Fibroblast of peridontal ligament (primary cell): ENCODE results near the gene TMPRSS11D.

Experiments used
- DNase-seq: peaks from one replicate; pipeline ENCODE4 v3.0.0-alpha.2; 2010; ENCODE audit errors: extremely low read depth

The TMPRSS11D gene

GRCh38 chr4:67886281-67886680 lies 2.5 kb upstream of the TMPRSS11D start:
- DNase-seq = peak; percentile 48

GRCh38 chr4:67885762-67886161 lies 2.0 kb upstream of the TMPRSS11D start:
- DNase-seq = peak; percentile 84

DNA sequence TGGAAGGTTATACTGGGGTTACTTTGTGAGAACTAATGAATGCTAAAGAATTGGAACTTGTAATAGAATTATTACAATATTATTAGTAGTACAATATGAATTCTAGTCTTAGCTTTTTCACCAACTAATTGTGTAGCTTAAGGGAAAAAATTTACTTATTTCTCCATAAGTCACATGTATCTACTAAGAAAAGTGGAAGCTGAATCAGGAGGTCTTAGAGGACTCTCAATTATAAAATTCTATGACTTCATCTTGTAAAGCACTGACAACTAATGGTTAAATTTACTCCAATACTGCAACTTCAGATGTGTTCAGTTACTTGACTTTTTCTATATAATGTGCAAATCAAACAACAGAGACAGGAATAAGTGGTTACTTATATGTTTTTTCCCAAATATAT lies 899 bp upstream of the TMPRSS11D start:
- no peak for DNase-seq

DNA sequence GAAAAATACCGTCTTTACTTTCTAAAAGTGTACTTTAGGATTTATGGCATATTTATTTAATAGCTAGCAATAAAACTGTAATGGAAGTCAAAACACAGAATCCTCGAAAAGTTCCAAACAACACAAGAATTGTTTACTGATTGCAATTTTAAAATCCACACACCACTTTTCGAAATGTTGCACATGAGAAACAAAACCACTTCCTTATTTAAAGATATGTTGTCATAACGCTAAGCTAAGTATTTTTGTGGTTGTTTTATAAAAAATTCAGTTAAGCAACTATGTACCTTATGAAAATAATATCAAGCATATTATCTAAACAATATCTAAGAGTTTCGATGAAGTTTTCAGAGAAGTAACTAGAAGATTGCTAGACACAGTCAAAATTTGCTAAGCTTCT lies 344 bp downstream of the TMPRSS11D start:
- no peak for DNase-seq

DNA sequence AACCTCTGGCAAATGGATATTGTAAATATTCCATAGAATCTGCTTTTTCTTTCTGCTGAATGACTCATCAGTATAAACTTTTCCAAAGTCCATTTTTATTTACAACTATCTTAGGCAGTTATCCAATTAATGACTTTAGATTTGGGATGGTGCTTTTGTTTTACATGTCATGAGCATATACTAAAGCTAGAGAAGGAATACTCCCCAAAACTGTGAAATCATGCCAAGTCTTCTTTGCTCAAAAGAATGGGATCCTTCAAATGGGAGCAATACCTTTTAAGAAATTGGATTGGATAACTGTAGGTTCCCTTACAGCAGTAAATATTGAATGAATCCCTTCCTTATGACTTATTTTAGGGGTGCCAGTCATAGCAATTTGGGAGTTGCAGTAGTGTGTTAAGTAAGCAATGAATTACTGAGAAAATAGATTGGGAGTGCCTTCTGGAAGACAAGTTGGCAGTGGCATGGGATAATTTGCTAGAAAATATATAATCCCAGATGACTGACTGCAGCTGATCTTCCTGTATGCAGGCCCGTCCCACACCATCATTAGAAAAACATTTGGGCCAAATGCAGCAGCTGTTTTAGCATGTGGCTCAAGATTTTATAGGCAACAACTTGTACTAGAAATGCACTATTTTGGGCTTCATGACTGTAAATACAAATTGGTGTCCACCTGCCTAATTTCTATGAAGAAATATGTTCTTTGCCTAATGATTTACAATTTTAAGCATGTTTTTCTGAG lies 2.8 kb downstream of the TMPRSS11D start:
- no peak for DNase-seq

DNA sequence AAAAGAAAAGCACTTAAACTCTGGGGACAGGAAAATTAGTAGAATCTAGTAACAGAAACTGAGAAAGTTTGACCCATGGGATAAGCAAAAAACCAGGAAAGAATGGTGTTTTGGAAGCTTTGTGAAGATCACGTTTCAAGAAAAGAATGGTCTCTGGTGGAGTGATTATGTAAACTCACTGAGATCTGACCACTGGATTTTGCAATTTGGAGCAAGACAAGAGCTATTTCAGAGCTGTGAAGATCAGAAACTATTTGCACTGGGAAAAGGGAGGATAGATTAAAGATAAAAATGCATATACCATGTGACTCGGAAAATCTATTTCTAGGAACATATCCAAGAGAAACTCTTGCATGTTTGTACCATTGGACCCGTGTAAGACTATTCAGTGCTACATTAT lies 4.3 kb downstream of the TMPRSS11D start:
- peak; percentile 79 for DNase-seq

DNA sequence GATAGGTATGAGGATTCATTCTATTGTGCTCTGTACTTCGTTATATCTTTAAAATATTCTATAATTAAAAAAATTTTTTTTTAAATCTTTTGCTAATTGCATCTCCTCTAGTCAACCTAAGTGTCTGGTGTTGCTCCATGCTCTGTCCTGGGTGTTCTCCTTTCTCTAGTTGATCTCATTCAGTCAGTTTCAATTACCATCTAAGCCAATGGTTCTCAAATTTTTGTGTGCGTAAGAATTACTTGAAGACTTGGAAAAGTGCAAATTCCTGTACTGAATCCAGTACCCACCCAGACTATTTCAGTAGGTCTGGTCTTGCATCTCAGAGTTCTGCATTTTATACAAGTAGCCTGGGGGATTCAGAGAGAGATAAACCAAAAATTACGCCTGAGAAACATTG lies 6.7 kb downstream of the TMPRSS11D start:
- DNase-seq = no peak

DNA sequence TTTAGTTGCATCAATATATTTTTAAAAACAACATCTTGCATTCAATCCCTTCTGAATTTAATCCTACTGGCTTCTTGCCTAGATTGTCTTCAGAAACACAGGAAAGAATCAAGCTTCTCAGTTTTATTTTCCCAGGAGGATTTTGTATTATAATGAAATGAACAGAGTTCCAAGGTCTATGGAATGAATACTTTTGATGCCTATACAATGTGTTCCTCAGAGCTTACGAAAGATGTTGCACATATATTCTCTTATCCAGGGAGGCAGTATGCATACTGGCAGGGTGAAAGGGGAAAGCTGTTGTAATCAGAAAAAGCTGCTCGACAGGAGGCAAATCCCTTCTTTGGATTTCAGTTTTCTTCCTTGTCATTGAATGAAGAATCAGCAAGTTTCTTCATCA lies 8.8 kb downstream of the TMPRSS11D start:
- DNase-seq = peak; percentile 45

DNA sequence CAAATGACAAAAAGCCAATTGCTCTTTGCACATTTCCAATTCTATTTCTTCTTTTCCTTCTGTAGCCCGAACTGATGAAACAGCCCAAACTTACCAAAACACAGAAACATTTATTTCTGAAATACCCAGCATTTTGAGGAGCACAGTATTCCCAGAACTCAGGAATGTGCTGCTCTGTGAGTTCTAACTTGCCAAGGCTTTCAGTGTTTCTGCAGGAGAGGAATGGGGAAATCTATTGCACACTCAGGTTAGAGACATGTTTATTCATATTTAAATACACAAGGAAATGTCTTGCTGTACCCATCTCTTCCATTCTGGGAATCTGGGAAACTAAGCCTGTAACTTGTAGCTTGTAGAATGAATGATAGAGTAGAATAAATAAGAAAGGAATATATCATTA lies 10.7 kb downstream of the TMPRSS11D start:
- peak; percentile 28 for DNase-seq

GRCh38 chr4:67871867-67872266 lies 11.9 kb downstream of the TMPRSS11D start:
- peak; percentile 75 for DNase-seq

- no peak for DNase-seq
Observed at GRCh38 chr4:67869580-67870190, 14.1 kb downstream of the TMPRSS11D start.

DNA sequence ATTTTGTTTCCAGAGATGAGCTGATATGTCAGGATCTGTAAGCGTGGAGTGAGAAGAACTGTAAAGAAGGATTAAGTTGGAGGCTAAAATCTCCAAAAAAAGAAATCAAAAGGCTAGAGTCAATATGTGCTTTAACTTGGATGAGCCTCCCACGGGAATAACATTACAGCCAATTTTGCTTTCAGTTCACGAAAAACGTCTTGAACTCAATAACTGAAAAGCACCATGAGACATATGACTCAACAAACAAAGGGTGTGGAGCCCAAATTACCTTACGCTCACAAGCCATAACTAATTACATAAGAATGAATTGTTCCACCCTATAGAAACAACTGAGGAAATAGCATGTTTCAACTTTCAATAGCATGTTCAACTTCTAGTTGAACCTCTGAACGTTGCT lies 22.3 kb downstream of the TMPRSS11D start:
- DNase-seq = no peak

DNA sequence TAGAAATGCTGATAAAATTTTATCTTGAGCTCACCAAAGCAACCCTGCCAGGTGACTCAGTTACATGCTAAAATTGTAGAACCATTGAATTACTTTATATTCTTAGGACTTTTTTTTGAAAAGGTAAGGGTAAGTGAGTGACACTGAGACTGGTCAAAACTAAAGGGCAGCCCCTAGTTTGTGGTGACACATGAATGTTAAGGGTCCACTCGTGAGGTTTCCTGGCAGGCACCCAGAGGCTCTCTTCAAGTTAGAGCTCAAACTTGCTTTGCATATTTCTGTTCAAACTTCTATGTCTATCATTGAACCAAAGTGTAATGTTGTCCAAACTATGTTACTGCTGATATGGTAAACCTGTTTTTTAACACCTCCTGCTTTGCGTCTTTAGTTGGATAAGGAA lies 30.5 kb downstream of the TMPRSS11D start:
- no peak for DNase-seq

GRCh38 chr4:67820903-67821302 lies 62.9 kb downstream of the TMPRSS11D start:
- no peak for DNase-seq

DNA sequence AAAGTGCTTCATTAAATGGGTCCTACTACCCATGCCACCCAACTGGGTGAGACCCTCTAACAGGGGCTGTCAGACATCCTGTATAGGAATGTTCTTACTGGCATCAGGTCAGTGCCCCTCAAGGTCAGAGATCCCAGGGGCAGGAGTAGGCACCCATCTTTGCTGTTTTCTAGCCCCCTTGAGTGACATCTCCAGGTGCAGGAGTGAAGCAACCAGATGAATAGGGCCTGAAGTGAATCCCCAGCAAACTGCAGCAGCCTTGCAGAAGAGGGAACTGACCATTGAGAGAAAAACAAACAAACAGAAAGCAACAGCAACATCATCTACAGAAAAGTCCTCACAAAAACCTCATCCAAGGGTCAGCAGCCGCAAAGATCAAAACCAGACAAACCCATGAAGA lies 73.8 kb downstream of the TMPRSS11D start:
- DNase-seq = no peak

DNA sequence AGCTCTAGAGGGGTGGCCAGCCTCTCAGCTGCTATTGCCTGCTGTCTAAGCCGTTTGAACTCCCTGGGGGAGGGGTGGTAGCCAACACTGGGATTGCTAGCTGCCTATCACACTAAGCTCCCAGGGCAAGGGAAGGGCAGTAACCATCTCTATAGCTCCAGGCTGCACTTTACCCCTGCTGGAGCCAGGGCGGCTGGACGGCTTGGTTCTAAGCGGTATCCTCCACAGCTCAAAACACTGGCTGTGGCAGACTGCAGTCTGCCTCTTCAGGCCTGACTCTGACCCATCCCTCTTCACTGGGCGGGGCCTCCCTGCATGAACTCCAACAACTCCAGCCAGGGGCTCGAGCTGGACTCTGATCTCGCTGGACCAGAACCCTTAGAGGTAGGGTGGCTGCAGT lies 74.3 kb downstream of the TMPRSS11D start:
- DNase-seq = no peak

GRCh38 chr4:67796810-67797209 lies 87.0 kb downstream of the TMPRSS11D start:
- DNase-seq = no peak

DNA sequence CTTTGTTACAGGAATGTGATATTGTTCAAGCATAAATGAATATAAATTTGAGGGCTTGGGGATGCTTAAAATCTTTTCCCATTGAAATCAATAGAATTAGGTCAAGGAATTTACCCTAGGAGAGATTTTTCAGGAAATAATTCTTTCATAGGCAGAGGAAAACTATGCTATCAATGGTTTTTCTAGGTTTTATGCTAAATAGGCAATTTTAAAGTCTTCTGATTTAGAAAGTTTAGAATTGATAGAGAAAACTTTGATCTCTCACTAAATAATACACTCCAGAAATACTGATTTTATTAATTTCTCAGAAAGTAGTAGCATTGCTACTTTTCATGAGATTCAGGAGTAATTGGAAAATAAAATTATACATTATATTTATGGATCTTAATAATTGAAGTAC lies 93.1 kb downstream of the TMPRSS11D start:
- no peak for DNase-seq

GRCh38 chr4:67787311-67787710 lies 96.5 kb downstream of the TMPRSS11D start:
- no peak for DNase-seq

DNA sequence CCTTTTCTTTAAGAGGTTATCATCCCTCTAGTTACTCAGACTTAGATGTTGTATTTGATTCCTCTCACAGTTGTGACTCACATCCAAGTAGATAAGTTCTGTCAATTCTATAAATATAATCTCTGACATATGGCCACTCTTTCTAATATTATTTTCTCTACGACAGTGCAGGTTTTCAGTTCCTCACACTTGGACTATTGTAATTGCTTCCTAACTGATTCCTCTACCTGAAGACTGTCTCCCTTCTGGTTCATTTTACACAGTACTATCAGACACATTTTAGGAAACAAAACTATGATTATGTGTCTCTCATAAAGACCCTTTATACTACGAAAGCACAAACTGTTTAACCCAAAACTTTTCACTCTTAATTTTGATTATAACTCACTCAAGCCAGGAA lies 98.3 kb downstream of the TMPRSS11D start:
- no peak for DNase-seq

DNA sequence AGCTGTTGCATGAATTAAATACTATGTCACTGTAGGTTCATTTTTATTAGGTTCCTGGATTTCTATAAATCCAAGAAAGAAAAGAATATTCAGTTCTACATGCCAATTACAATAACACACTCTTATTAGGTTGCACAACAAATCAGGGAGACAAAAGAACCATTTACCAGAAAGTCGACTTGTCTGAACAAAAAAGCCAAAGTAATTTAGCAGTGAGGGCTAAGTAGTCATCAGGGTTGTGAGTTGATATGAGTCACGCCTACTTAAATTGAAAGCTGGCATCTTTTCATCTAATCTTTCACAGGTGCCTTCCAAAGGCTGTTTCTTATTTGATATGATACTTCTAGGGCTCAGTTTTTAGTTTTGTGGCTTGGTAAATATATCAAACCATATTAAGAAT lies 104.2 kb downstream of the TMPRSS11D start:
- peak; percentile 4 for DNase-seq

- no peak for DNase-seq
Observed at GRCh38 chr4:67776746-67777145, 107.1 kb downstream of the TMPRSS11D start.
